OCI-LY1 (cell line): ENCODE results near the gene TNS1.

Source experiments
- H2AFZ ChIP-seq: fragments of 200-600 bp; sonication (generic), shearing (Covaris generic); 2 replicates; pipeline ENCODE4 v1.6.0; 2014; ENCODE audit warnings: antibody characterized with exemption, mild to moderate bottlenecking, low read length
- H3F3A ChIP-seq: fragments of 200-600 bp; sonication (generic), shearing (Covaris generic); 2 replicates; pipeline ENCODE4 v1.6.0; 2014; ENCODE audit warnings: mild to moderate bottlenecking, antibody characterized with exemption, low read length, moderate library complexity; ENCODE audit not compliant: insufficient read depth
- H3K27ac ChIP-seq: fragments of 200-600 bp; sonication (generic); 2 replicates; pipeline ENCODE4 v1.5.1; 2014; ENCODE audit warnings: low read length, mixed run types, mild to moderate bottlenecking, low read depth; ENCODE audit not compliant: poor library complexity, severe bottlenecking
- H3K27me3 ChIP-seq: fragments of 200-600 bp; sonication (generic); 2 replicates; pipeline ENCODE4 v1.6.0; 2014; ENCODE audit warnings: antibody characterized with exemption, mild to moderate bottlenecking, low read length, moderate library complexity; ENCODE audit not compliant: insufficient read depth
- H3K36me3 ChIP-seq: fragments of 200-600 bp; sonication (generic); 2 replicates; pipeline ENCODE4 v1.6.1; 2014; ENCODE audit warnings: mild to moderate bottlenecking, antibody characterized with exemption, low read length, moderate library complexity, mixed read lengths; ENCODE audit not compliant: insufficient read depth
- H3K4me1 ChIP-seq: fragments of 200-600 bp; sonication (generic); 2 replicates; pipeline ENCODE4 v1.5.1; 2014; ENCODE audit warnings: mild to moderate bottlenecking, low read length, moderate library complexity; ENCODE audit not compliant: insufficient read depth, severe bottlenecking
- H3K4me2 ChIP-seq: fragments of 200-600 bp; sonication (generic), shearing (Covaris generic); 2 replicates; pipeline ENCODE4 v1.6.1; 2014; ENCODE audit warnings: low read length
- H3K4me3 ChIP-seq: fragments of 200-600 bp; sonication (generic); 2 replicates; pipeline ENCODE4 v1.5.1; 2014; ENCODE audit warnings: low read length, low read depth, mild to moderate bottlenecking, mixed read lengths; ENCODE audit not compliant: poor library complexity, severe bottlenecking
- H3K79me2 ChIP-seq: fragments of 200-600 bp; shearing (Covaris generic); 2 replicates; pipeline ENCODE4 v1.6.1; 2016; ENCODE audit warnings: mixed run types, low read length, mixed read lengths; ENCODE audit not compliant: insufficient read depth
- H3K9ac ChIP-seq: fragments of 200-600 bp; sonication (generic), shearing (Covaris generic); 2 replicates; pipeline ENCODE4 v1.6.1; 2014; ENCODE audit warnings: mild to moderate bottlenecking, low read length, mixed read lengths
- H3K9me2 ChIP-seq: fragments of 200-600 bp; sonication (generic), shearing (Covaris generic); 2 replicates; pipeline ENCODE4 v1.6.1; 2014; ENCODE audit warnings: low read depth, mild to moderate bottlenecking, low read length, mixed read lengths
- H3K9me3 ChIP-seq: fragments of 200-600 bp; shearing (Covaris generic); 2 replicates; pipeline ENCODE4 v1.6.1; 2014; ENCODE audit warnings: low read length, mixed read lengths
- H4K20me1 ChIP-seq: fragments of 200-600 bp; sonication (generic), shearing (Covaris generic); 2 replicates; pipeline ENCODE4 v1.6.0; 2016; ENCODE audit warnings: mild to moderate bottlenecking, low read length; ENCODE audit not compliant: insufficient read depth
- EZH2 ChIP-seq: fragments of 200-600 bp; sonication (generic), shearing (Covaris generic); IDR thresholded peaks from 2 replicates; pipeline ENCODE4 v1.8.0; 2017; ENCODE audit warnings: borderline replicate concordance, mixed run types, mild to moderate bottlenecking, antibody characterized with exemption, low read length, moderate library complexity, mixed read lengths
- TF ChIP-seq, protein P1 (sequence below): fragments of 200-600 bp; sonication (generic), shearing (Covaris generic); IDR thresholded peaks from 2 replicates; pipeline ENCODE4 v1.5.1; 2017; ENCODE audit warnings: mild to moderate bottlenecking, antibody characterized with exemption, low read length, moderate library complexity, mixed read lengths

Gene TNS1

DNA sequence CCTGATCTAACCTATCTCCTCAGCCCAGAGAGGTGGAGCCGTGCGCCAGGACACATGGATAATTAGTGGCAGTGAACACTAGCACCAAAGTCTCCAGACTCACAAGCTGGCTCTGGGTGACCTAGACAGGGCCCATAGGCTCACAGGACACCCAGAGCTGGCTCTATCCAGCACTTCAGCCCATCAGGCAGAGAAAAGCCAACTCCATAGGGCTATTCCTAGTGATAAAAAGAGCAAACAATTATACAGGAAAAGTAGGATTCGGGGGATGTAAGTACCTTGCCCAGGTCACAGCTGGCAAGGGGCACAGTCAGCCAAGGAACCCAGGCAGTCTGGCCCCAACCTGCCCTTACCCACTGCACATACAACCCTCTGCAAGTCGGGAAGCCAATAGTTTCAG, 178.6 kb downstream of the TNS1 start:
- H3K9me2 ChIP-seq, result no peaks in the 10 kb centered on the region
- no peak overlapping the region for H2AFZ ChIP-seq
- H3K9ac ChIP-seq, result no peak overlapping the region
- no peak overlapping the region for H3K4me3 ChIP-seq
- no peaks in the 10 kb centered on the region for H3K79me2 ChIP-seq
- peaks cover 4% of the 10 kb centered on the region; the same call in 1 of the 2 replicates for H3K27me3 ChIP-seq
- H3K9me3 ChIP-seq, result no peaks in the 10 kb centered on the region
- H3K36me3 ChIP-seq, result no peaks in the 10 kb centered on the region
- H3F3A ChIP-seq, result no peaks in the 10 kb centered on the region
- no peak overlapping the region for H3K27ac ChIP-seq
- H3K4me1 ChIP-seq, result no peaks in the 10 kb centered on the region
- no peaks in the 10 kb centered on the region for H4K20me1 ChIP-seq
- H3K4me2 ChIP-seq, result no peak overlapping the region
- TF ChIP-seq, protein P1, sequence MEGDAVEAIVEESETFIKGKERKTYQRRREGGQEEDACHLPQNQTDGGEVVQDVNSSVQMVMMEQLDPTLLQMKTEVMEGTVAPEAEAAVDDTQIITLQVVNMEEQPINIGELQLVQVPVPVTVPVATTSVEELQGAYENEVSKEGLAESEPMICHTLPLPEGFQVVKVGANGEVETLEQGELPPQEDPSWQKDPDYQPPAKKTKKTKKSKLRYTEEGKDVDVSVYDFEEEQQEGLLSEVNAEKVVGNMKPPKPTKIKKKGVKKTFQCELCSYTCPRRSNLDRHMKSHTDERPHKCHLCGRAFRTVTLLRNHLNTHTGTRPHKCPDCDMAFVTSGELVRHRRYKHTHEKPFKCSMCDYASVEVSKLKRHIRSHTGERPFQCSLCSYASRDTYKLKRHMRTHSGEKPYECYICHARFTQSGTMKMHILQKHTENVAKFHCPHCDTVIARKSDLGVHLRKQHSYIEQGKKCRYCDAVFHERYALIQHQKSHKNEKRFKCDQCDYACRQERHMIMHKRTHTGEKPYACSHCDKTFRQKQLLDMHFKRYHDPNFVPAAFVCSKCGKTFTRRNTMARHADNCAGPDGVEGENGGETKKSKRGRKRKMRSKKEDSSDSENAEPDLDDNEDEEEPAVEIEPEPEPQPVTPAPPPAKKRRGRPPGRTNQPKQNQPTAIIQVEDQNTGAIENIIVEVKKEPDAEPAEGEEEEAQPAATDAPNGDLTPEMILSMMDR, result no peak
- TF ChIP-seq EZH2, result no peak

DNA sequence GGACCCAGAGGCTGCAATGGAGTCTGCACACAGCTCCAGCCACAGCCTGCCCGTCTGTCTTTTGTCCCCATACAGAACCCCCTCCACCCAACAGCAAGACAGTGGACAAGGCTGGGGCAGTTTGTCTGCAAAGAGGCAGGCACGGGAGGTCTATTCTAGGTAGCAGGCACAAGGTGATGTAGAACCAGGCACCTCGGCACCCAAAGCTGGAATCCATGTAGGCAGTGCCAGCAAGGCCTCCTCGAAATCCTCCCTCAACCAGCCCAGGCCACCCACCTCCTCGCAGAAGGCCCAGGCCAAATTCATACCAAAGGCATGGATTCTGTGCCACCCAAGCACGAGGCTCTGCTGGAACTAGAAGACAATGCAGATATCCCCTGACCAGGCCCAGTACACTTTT, 179.2 kb downstream of the TNS1 start:
- no peaks in the 10 kb centered on the region for H3K36me3 ChIP-seq
- H3K27ac ChIP-seq, result no peak overlapping the region
- H3F3A ChIP-seq, result no peaks in the 10 kb centered on the region
- H3K79me2 ChIP-seq, result no peaks in the 10 kb centered on the region
- H2AFZ ChIP-seq, result no peak overlapping the region
- no peaks in the 10 kb centered on the region for H4K20me1 ChIP-seq
- H3K9me3 ChIP-seq, result no peaks in the 10 kb centered on the region
- H3K9ac ChIP-seq, result no peak overlapping the region
- peaks cover 4% of the 10 kb centered on the region; the same call in 1 of the 2 replicates for H3K27me3 ChIP-seq
- H3K4me1 ChIP-seq, result no peaks in the 10 kb centered on the region
- H3K9me2 ChIP-seq, result no peaks in the 10 kb centered on the region
- TF ChIP-seq, protein P1, result no peak
- no peak for TF ChIP-seq EZH2
- no peak overlapping the region for H3K4me2 ChIP-seq
- no peak overlapping the region for H3K4me3 ChIP-seq

DNA sequence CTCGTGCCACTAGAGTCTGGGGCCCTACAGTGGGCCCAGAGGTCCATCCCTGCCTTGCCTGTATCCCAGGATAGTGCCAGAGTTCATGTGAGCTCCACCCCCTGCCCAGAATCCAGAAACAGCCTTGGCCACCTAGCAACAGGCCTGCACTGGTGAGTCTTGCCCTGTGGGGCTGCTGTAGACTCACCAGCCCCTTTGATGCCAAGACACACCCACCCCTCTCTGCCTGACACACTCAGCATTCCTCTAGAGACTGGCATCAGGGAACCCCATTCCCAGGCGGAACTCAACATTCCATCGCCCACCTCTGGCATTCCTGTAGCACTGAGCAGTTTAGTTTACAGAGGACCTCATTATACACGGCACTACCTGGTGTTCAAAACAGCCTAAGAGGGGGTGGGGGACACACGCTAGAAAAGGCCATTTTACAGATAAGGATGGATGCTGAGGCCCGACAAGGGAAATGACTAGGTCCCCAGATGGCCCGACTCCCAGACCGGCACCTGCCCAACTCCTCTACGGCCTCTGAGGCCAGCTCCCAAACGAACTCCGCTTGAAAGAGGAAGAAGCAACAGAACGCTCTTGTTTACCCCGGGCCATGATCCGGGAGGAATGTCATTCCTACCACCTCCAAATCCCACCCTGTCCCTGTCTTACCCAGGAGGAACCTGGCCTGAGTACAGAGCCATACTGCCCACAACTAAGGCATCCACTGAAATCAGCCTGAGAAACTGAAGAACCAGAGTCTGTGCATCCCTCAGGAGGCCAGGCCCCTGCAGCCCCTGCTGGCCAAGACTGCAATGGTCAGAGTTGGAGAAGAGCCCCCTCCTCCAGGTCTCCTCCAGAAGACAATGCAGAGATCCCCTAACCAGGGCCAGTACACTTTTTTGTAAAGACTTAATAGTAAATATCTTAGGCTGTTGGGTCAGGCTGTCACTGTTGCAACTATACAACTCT, 180.2 kb downstream of the TNS1 start:
- no peaks in the 10 kb centered on the region for H3K36me3 ChIP-seq
- no peak overlapping the region for H3K27ac ChIP-seq
- TF ChIP-seq, protein P1, result no peak
- no peak for TF ChIP-seq EZH2

More for the DNA sequence above, 180.2 kb downstream of the TNS1 start:
- Histone ChIP-seq H3K4me2 (no peak overlapping the region), H3K9me3 (no peaks in the 10 kb centered on the region), H3K4me3 (no peak overlapping the region), H3K27me3 (peaks cover 4% of the 10 kb centered on the region; the same call in 1 of the 2 replicates), H3K79me2 (no peaks in the 10 kb centered on the region), H4K20me1 (no peaks in the 10 kb centered on the region), H2AFZ (no peak overlapping the region), H3K9me2 (no peaks in the 10 kb centered on the region), H3K4me1 (no peaks in the 10 kb centered on the region), H3F3A (no peaks in the 10 kb centered on the region), H3K9ac (no peak overlapping the region)
